HCT116 (cell line): ENCODE results near the gene LRRC4C. TPM values are rescaled to one million over a fixed set of nuclear protein-coding genes. Genes with fewer than 3 reads are reported as not detected.

Source experiments
- ATAC-seq: fragments of 200-7000 bp; cut with Tn5 transposase; 2 replicates; pipeline ENCODE4 v1.9.1; 2020; ENCODE audit warnings: mild to moderate bottlenecking, moderate library complexity
- BruUV-seq: library from RNA; stranded (reverse); fragments of 400-500 nt; replicated peaks from 2 replicates; lab custom pipeline; 2021; lab: Mats Ljungman, UMichigan
- CTCF ChIA-PET: fragments of 300-600 bp; sonication (Branson Sonifier 250); formaldehyde crosslinking; loops from one replicate; lab custom pipeline; 2021; ENCODE audit warnings: antibody characterized with exemption; lab: Charles Lee
- POLR2A ChIA-PET: fragments of 300-600, 350-600 bp; sonication (Branson Sonifier 250); formaldehyde crosslinking; loops from one replicate; lab custom pipeline; 2021; ENCODE audit warnings: antibody characterized with exemption; lab: Charles Lee
- RAD21 ChIA-PET, 2 experiments: fragments of 300-600 bp; sonication (Branson Sonifier 250); formaldehyde crosslinking; loops; one replicate each; lab custom pipeline; 2023; ENCODE audit warnings: low total read pairs in 2 of 2; ENCODE audit not compliant: uncharacterized antibody in 2 of 2, unreplicated experiment in 2 of 2, low non-redundant PET in 1 of 2; lab: Charles Lee
- DNase-seq: peaks from one replicate; pipeline ENCODE4 v3.0.0-alpha.2; 2010; ENCODE audit warnings: low read depth, low spot score
- H2AFZ ChIP-seq: fragments of 200-600 bp; shearing (Covaris generic), sonication (generic); 2 replicates; pipeline ENCODE4 v1.6.1; 2017; ENCODE audit warnings: low read depth, mixed run types, mixed read lengths, antibody characterized with exemption, low read length; ENCODE audit not compliant: poor library complexity, severe bottlenecking
- H3K27ac ChIP-seq: 2 replicates; pipeline ENCODE4 v1.5.1; 2012; ENCODE audit warnings: low read depth, low read length
- H3K27me3 ChIP-seq: fragments of 200-600 bp; sonication (generic); 2 replicates; pipeline ENCODE4 v1.6.1; 2016; ENCODE audit warnings: mixed run types, low read length, mixed read lengths; ENCODE audit not compliant: insufficient read depth
- H3K36me3 ChIP-seq, 2 experiments: fragments of 200-500 bp in 1 of 2; fragments of 200-600 bp in 1 of 2; sonication (Bioruptor generic) in 1 of 2; sonication (generic) in 1 of 2; 2 replicates each; pipeline versions ENCODE4 v1.5.1 to v1.6.1; 2014 to 2016; ENCODE audit warnings: low read length in 2 of 2, inconsistent platforms in 1 of 2, mixed read lengths in 1 of 2, mixed run types in 1 of 2; ENCODE audit not compliant: insufficient read depth in 2 of 2, control insufficient read depth in 1 of 2
- H3K4me1 ChIP-seq, 2 experiments: fragments of 200-600 bp in 1 of 2; sonication (generic) in 1 of 2; 2 replicates each; pipeline versions ENCODE4 v1.5.1 to v1.6.1; 2012 to 2017; ENCODE audit warnings: low read length in 2 of 2, inconsistent platforms in 1 of 2, mild to moderate bottlenecking in 1 of 2, mixed read lengths in 1 of 2, mixed run types in 1 of 2, moderate library complexity in 1 of 2; ENCODE audit not compliant: insufficient read depth in 2 of 2, control insufficient read depth in 1 of 2
- H3K4me2 ChIP-seq: fragments of 200-600 bp; sonication (generic); 2 replicates; pipeline ENCODE4 v1.6.1; 2017; ENCODE audit warnings: mixed run types, low read length, mixed read lengths
- H3K4me3 ChIP-seq, 2 experiments: fragments of 200-600 bp in 1 of 2; sonication (generic) in 1 of 2; replicated peaks in 1 of 2; 2 replicates each; pipeline ENCODE4 v1.5.1; 2011 to 2016; ENCODE audit warnings: low read length in 2 of 2, control low read depth in 1 of 2, low read depth in 1 of 2, mild to moderate bottlenecking in 1 of 2, mixed read lengths in 1 of 2, mixed run types in 1 of 2
- H3K79me2 ChIP-seq: fragments of 200-600 bp; sonication (generic); 2 replicates; pipeline ENCODE4 v1.6.1; 2017; ENCODE audit warnings: mild to moderate bottlenecking, mixed run types, low read length, moderate library complexity, mixed read lengths; ENCODE audit not compliant: insufficient read depth
- H3K9ac ChIP-seq: fragments of 200-600 bp; sonication (generic); 2 replicates; pipeline ENCODE4 v1.6.1; 2016; ENCODE audit warnings: low read length, mixed read lengths
- H3K9me2 ChIP-seq: fragments of 200-600 bp; sonication (generic), shearing (Covaris generic); 2 replicates; pipeline ENCODE4 v1.6.1; 2017; ENCODE audit warnings: mixed run types, mild to moderate bottlenecking, moderate library complexity; ENCODE audit not compliant: insufficient read depth
- H3K9me3 ChIP-seq, 2 experiments: fragments of 200-500 bp in 1 of 2; fragments of 200-600 bp in 1 of 2; sonication (Bioruptor generic) in 1 of 2; sonication (generic) in 1 of 2; 2 replicates each; pipeline ENCODE4 v1.6.1; 2014 to 2017; ENCODE audit warnings: low read length in 2 of 2, mixed read lengths in 2 of 2, inconsistent platforms in 1 of 2, low read depth in 1 of 2, mild to moderate bottlenecking in 1 of 2, mixed run types in 1 of 2, moderate library complexity in 1 of 2; ENCODE audit not compliant: control insufficient read depth in 1 of 2, insufficient read depth in 1 of 2
- H4K20me1 ChIP-seq: fragments of 200-600 bp; sonication (generic), shearing (Covaris generic); 2 replicates; pipeline ENCODE4 v1.6.1; 2017; ENCODE audit warnings: mixed run types, mild to moderate bottlenecking, moderate library complexity; ENCODE audit not compliant: insufficient read depth
- ATF3 ChIP-seq: IDR thresholded peaks from 2 replicates; pipeline ENCODE4 v1.6.1; 2012
- CBX3 ChIP-seq: IDR thresholded peaks from 2 replicates; pipeline ENCODE4 v1.6.1; 2012; ENCODE audit warnings: low read depth
- EGR1 ChIP-seq: IDR thresholded peaks from 2 replicates; pipeline ENCODE4 v1.6.1; 2012; ENCODE audit warnings: low read depth
- EZH2 ChIP-seq: fragments of 200-600 bp; sonication (generic); IDR thresholded peaks from 2 replicates; pipeline ENCODE4 v1.6.1; 2017; ENCODE audit warnings: antibody characterized with exemption, mixed run types
- EZH2phosphoT487 ChIP-seq: fragments of 200-600 bp; IDR thresholded peaks from 2 replicates; pipeline ENCODE4 v1.6.1; 2018; ENCODE audit warnings: antibody characterized with exemption, borderline replicate concordance
- FOSL1 ChIP-seq: IDR thresholded peaks from 2 replicates; pipeline ENCODE4 v1.6.1; 2012; ENCODE audit warnings: low read depth
- POLR2A ChIP-seq: IDR thresholded peaks from 2 replicates; pipeline ENCODE4 v1.7.0; 2011; ENCODE audit warnings: borderline replicate concordance; ENCODE audit not compliant: insufficient read depth, insufficient read length; ENCODE audit errors: extremely low read depth
- RAD21 ChIP-seq: IDR thresholded peaks from 2 replicates; pipeline ENCODE4 v1.6.1; 2012; ENCODE audit warnings: low read depth, mild to moderate bottlenecking
- REST ChIP-seq: IDR thresholded peaks from 2 replicates; pipeline ENCODE4 v1.6.1; 2012; ENCODE audit warnings: low read depth
- SIN3A ChIP-seq: IDR thresholded peaks from 2 replicates; pipeline ENCODE4 v1.6.1; 2012; ENCODE audit warnings: low read depth
- SP1 ChIP-seq: IDR thresholded peaks from 2 replicates; pipeline ENCODE4 v1.6.1; 2012; ENCODE audit warnings: low read depth
- SRF ChIP-seq: IDR thresholded peaks from 2 replicates; pipeline ENCODE4 v1.6.1; 2012; ENCODE audit warnings: low read depth
- TCF7L2 ChIP-seq: IDR thresholded peaks from 2 replicates; pipeline ENCODE4 v1.7.0; 2011; ENCODE audit warnings: borderline replicate concordance, inconsistent platforms; ENCODE audit not compliant: insufficient read depth, insufficient read length; ENCODE audit errors: extremely low read depth
- YY1 ChIP-seq: IDR thresholded peaks from 2 replicates; pipeline ENCODE4 v1.6.1; 2011; ENCODE audit warnings: low read length, low read depth, moderate library complexity, mild to moderate bottlenecking; ENCODE audit not compliant: insufficient replicate concordance; ENCODE audit errors: extremely low read depth
- ZFX ChIP-seq: fragments of 450-650 bp; IDR thresholded peaks from 2 replicates; pipeline ENCODE4 v1.6.1; 2017
- ZNF274 ChIP-seq: fragments of 200-500 bp; sonication (Bioruptor generic); IDR thresholded peaks from 2 replicates; pipeline ENCODE4 v1.6.1; 2014; ENCODE audit warnings: mild to moderate bottlenecking, low read depth, low read length, inconsistent platforms
- intact Hi-C: fragments of 100-400 bp; cut with micrococcal nuclease; formaldehyde crosslinking; loops from 2 replicates; pipeline ENCODE4 v1.10.0; 2022
- total RNA-seq: library from RNA; stranded (reverse); gene quantifications from one replicate; pipeline ENCODE4 v1.2.1, GENCODE V29; 2021; ENCODE audit not compliant: unreplicated experiment

The LRRC4C gene
- total RNA-seq, 1 experiment from 2014 or later = not detected

GRCh38 chr11:40227730-40228129 lies 1231.7 kb downstream of the LRRC4C start:
- Histone ChIP-seq H3K4me3 (no peak overlapping the region), H3K4me1 (no peaks in the 10 kb centered on the region), H3K79me2 (no peaks in the 10 kb centered on the region), H3K9me3 (peaks cover 9 to 14% of the 10 kb centered on the region in 2 experiments; a peak in 2 of 4 replicates), H3K9me2 (no peaks in the 10 kb centered on the region), H3K27me3 (no peaks in the 10 kb centered on the region), H3K9ac (no peak overlapping the region), H4K20me1 (no peaks in the 10 kb centered on the region), H3K4me2 (no peak overlapping the region), H3K36me3 (no peaks in the 10 kb centered on the region), H2AFZ (no peak overlapping the region), H3K27ac (no peak overlapping the region)
- no peak for DNase-seq
- ATAC-seq = no peak
- ChIA-PET CTCF (no interaction called here), POLR2A (no interaction called here), RAD21 (no interaction called here)
- no TSS peak for BruUV-seq
- TF ChIP-seq CBX3 (no peak), ZFX (no peak), FOSL1 (no peak), SP1 (no peak), YY1 (no peak), EZH2phosphoT487 (no peak), RAD21 (no peak), ZNF274 (no peak)
- intact Hi-C loops = no loop called here

- Histone ChIP-seq H3K36me3 (no peaks in the 10 kb centered on the region), H3K9ac (no peak overlapping the region), H3K4me2 (no peak overlapping the region), H3K9me3 (peaks cover 9 to 14% of the 10 kb centered on the region in 2 experiments; a peak in 2 of 4 replicates), H2AFZ (no peak overlapping the region), H3K4me3 (no peak overlapping the region), H4K20me1 (no peaks in the 10 kb centered on the region), H3K9me2 (no peaks in the 10 kb centered on the region), H3K4me1 (no peaks in the 10 kb centered on the region), H3K27me3 (no peaks in the 10 kb centered on the region), H3K79me2 (no peaks in the 10 kb centered on the region), H3K27ac (no peak overlapping the region)
- no TSS peak for BruUV-seq
- ChIA-PET RAD21 (no interaction called here), POLR2A (no interaction called here), CTCF (no interaction called here)
- DNase-seq = no peak
- intact Hi-C loops = no loop called here
- ATAC-seq = no peak
- TF ChIP-seq REST (no peak), YY1 (no peak), POLR2A (no peak), EGR1 (no peak), EZH2 (no peak), CBX3 (no peak), ZFX (no peak), TCF7L2 (no peak), ZNF274 (no peak), ATF3 (no peak), EZH2phosphoT487 (no peak), SRF (no peak), RAD21 (no peak), SIN3A (no peak)
Measured at GRCh38 chr11:40226654-40227053, 1232.8 kb downstream of the LRRC4C start.
